K562 (cell line): ENCODE results near the gene EGFL7. TPM values are rescaled to one million over a fixed set of nuclear protein-coding genes. Genes with fewer than 3 reads are reported as not detected.

Source experiments
- MTF1 ChIP-seq: fragments of 250-450 bp; sonication (Bioruptor Pico); IDR thresholded peaks from 2 replicates; pipeline ENCODE4 v1.9.0; 2021; ENCODE audit warnings: moderate library complexity, mild to moderate bottlenecking, inconsistent platforms, borderline replicate concordance
- PTTG1 ChIP-seq: fragments of 450-650 bp; IDR thresholded peaks from 2 replicates; pipeline ENCODE4 v1.6.1; 2016; ENCODE audit warnings: low read depth, mild to moderate bottlenecking, missing genetic modification characterization, missing compliant biosample characterization
- SRSF1 ChIP-seq: fragments of 200-400 bp; formaldehyde crosslinking; IDR thresholded peaks from 2 replicates; pipeline ENCODE4 v1.6.1; 2017; ENCODE audit warnings: mild to moderate bottlenecking, low read depth, low read length, moderate library complexity
- ZNF707 ChIP-seq: fragments of 250-450 bp; sonication (Bioruptor Pico); conservative IDR thresholded peaks from 2 replicates; pipeline ENCODE4 v1.8.0; 2022; ENCODE audit warnings: inconsistent platforms, mild to moderate bottlenecking, moderate library complexity
- polyA plus RNA-seq, 8 experiments: library from polyadenylated mRNA; depleted of rRNA in 4 of 8; stranded (reverse) in 5 of 8; unstranded in 3 of 8; fragments of >200 nt; fragmentation: Nextera tagmentation in 2 of 8; fragmentation: Illumina TruSeq in 1 of 8; extraction: Ambion mirVana in 2 of 8; extraction: Trizol in 1 of 8; gene quantifications; 2 replicates each; pipeline versions ENCODE4 v1.2.1 to v1.2.3, GENCODE V29; 2011 to 2014; ENCODE audit warnings: inconsistent platforms in 1 of 8, missing spikeins in 1 of 8
- total RNA-seq, 7 experiments: library from RNA; depleted of rRNA in 6 of 7; stranded (reverse); fragments of >200 nt in 6 of 7; fragmentation: Illumina TruSeq in 2 of 7; extraction: Trizol in 2 of 7; gene quantifications; 2 replicates each; pipeline versions ENCODE4 v1.2.1 to v1.2.3, GENCODE V29; 2011 to 2021; ENCODE audit warnings: low replicate concordance in 1 of 7
- TF ChIP-seq, protein P1 (sequence below): fragments of 250-450 bp; sonication (Bioruptor Pico); IDR thresholded peaks from 2 replicates; pipeline ENCODE4 v1.4.0; 2020; ENCODE audit warnings: mild to moderate bottlenecking, moderate library complexity
- TF ChIP-seq, protein P2 (sequence below): fragments of 450-650 bp; formaldehyde crosslinking; IDR thresholded peaks from 2 replicates; pipeline ENCODE4 v1.4.0; 2020; ENCODE audit warnings: mild to moderate bottlenecking, mixed read lengths

The EGFL7 gene
- total and polyA plus RNA-seq, 9 of the 15 experiments (the other 6 are each of a cell fraction or from before 2014, with no cell fraction given) = 1.5 to 286 (median 55.5) TPM

- TF ChIP-seq SRSF1 (0 out of 2 replicates have a peak, but pooled peaks have one; percentile 72), MTF1 (CRISPR knock-in tag) (no peak), PTTG1 (tag) (no peak), ZNF707 (CRISPR knock-in tag) (no peak)
- TF ChIP-seq, protein P1, sequence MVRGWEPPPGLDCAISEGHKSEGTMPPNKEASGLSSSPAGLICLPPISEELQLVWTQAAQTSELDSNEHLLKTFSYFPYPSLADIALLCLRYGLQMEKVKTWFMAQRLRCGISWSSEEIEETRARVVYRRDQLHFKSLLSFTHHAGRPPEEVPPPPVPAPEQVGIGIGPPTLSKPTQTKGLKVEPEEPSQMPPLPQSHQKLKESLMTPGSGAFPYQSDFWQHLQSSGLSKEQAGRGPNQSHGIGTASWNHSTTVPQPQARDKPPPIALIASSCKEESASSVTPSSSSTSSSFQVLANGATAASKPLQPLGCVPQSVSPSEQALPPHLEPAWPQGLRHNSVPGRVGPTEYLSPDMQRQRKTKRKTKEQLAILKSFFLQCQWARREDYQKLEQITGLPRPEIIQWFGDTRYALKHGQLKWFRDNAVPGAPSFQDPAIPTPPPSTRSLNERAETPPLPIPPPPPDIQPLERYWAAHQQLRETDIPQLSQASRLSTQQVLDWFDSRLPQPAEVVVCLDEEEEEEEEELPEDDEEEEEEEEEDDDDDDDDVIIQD (CRISPR knock-in tag) = no peak
- TF ChIP-seq, protein P2, sequence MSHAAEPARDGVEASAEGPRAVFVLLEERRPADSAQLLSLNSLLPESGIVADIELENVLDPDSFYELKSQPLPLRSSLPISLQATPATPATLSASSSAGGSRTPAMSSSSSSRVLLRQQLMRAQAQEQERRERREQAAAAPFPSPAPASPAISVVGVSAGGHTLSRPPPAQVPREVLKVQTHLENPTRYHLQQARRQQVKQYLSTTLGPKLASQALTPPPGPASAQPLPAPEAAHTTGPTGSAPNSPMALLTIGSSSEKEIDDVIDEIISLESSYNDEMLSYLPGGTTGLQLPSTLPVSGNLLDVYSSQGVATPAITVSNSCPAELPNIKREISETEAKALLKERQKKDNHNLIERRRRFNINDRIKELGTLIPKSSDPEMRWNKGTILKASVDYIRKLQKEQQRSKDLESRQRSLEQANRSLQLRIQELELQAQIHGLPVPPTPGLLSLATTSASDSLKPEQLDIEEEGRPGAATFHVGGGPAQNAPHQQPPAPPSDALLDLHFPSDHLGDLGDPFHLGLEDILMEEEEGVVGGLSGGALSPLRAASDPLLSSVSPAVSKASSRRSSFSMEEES (CRISPR knock-in tag) = peak; percentile 41
- TF ChIP-seq, all 486 proteins: peak for 91
Observed at GRCh38 chr9:136673088-136673974, 10.6 kb downstream of the EGFL7 start (continued).
